Body of pancreas (tissue), 4 donors: ENCODE results near the gene PRRX1. TPM values are rescaled to one million over a fixed set of nuclear protein-coding genes. Genes with fewer than 3 reads are reported as not detected.

Experiments
- ATAC-seq: fragments of 150-250 bp; one replicate; pipeline ENCODE4 v1.9.1; 2016
- DNase-seq, 4 donors: peaks; one replicate each; pipeline ENCODE4 v3.0.0-alpha.2; 2019
- H3K27ac ChIP-seq, 4 donors: fragments of 200-600 bp; sonication (generic); 1 replicate in 3 of 4; 2 replicates in 1 of 4; pipeline versions ENCODE4 v1.5.1 to v1.6.1; 2016 to 2019; ENCODE audit warnings: mild to moderate bottlenecking in 1 of 4, mixed read lengths in 1 of 4, moderate library complexity in 1 of 4
- H3K27me3 ChIP-seq, 2 donors: fragments of 200-600 bp; sonication (generic); one replicate each; pipeline ENCODE4 v1.6.0; 2016; ENCODE audit warnings: mild to moderate bottlenecking in 1 of 2
- H3K36me3 ChIP-seq, 2 donors: fragments of 200-600 bp; sonication (generic); replicated peaks in 1 of 2; 2 replicates each; pipeline ENCODE4 v1.5.1; 2016; ENCODE audit warnings: low read depth in 2 of 2; ENCODE audit not compliant: insufficient read depth in 1 of 2
- H3K4me1 ChIP-seq: fragments of 200-600 bp; sonication (generic); one replicate; pipeline ENCODE4 v1.6.0; 2016
- H3K4me3 ChIP-seq, 2 donors: fragments of 200-600 bp; sonication (generic); 1 replicate in 1 of 2; 2 replicates in 1 of 2; pipeline ENCODE4 v1.5.1; 2016 to 2019
- H3K9me3 ChIP-seq, 3 donors: fragments of 200-600 bp; sonication (generic); 1 replicate in 2 of 3; 2 replicates in 1 of 3; pipeline ENCODE4 v1.5.1; 2016
- POLR2A ChIP-seq, 3 donors: fragments of 450-650 bp; IDR thresholded peaks; one replicate each; pipeline ENCODE4 v1.6.1; 2016; ENCODE audit warnings: antibody characterized with exemption in 3 of 3, mild to moderate bottlenecking in 2 of 3
- WGBS, 2 donors: methylation state at CpG; one replicate each; pipeline ENCODE4 v1.1.5; 2017; 5-methylcytosine and 5-hydroxymethylcytosine counted together
- intact Hi-C: fragments of 100-400 bp; cut with DNase I; formaldehyde crosslinking; loops from one replicate; pipeline ENCODE4 v1.15.1; 2023
- total RNA-seq, 2 donors: library from RNA; depleted of rRNA; stranded (reverse); fragments of >200 nt; gene quantifications; one replicate each; pipeline ENCODE4 v1.1.0, GENCODE V29; 2016
- TF ChIP-seq, protein P1 (sequence below), 7 experiments: fragments of 450-650 bp in 4 of 7; fragments of 200-600 bp in 3 of 7; sonication (generic) in 3 of 7; IDR thresholded peaks; one replicate each; pipeline ENCODE4 v1.5.1; 2016 to 2019; ENCODE audit warnings: antibody characterized with exemption in 7 of 7

Gene PRRX1
- total RNA-seq, 2 donors from 2014 or later, result 5.3 to 8.0 TPM

DNA sequence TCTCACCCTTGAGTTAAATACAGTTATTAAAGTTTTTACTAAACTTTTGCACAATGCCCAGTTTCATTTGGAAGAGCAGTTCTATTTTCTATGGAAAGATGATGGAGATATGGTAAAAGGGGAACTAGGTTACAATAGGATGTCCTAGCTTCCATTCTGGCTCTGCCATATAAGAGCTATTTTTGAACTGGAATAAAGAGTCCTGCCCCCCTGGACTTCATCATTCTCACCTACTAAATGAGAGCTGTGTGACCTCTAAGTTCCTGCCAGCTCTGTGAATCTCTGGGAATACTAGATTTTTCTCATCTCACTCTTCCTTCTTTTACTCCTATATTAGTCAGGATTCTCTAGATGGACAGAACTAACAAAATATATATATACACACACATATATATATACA is 106.3 kb downstream of the PRRX1 start:
- H3K36me3 ChIP-seq, result no peaks in the 10 kb centered on the region
- no peak overlapping the region for H3K4me3 ChIP-seq
- DNase-seq (no peak), ATAC-seq (no peak)
- no peaks in the 10 kb centered on the region for H3K9me3 ChIP-seq
- H3K27ac ChIP-seq, result no peak overlapping the region
- no peak for TF ChIP-seq POLR2A (IDR thresholded peaks at IDR 0.05)
- TF ChIP-seq, protein P1, sequence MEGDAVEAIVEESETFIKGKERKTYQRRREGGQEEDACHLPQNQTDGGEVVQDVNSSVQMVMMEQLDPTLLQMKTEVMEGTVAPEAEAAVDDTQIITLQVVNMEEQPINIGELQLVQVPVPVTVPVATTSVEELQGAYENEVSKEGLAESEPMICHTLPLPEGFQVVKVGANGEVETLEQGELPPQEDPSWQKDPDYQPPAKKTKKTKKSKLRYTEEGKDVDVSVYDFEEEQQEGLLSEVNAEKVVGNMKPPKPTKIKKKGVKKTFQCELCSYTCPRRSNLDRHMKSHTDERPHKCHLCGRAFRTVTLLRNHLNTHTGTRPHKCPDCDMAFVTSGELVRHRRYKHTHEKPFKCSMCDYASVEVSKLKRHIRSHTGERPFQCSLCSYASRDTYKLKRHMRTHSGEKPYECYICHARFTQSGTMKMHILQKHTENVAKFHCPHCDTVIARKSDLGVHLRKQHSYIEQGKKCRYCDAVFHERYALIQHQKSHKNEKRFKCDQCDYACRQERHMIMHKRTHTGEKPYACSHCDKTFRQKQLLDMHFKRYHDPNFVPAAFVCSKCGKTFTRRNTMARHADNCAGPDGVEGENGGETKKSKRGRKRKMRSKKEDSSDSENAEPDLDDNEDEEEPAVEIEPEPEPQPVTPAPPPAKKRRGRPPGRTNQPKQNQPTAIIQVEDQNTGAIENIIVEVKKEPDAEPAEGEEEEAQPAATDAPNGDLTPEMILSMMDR (IDR thresholded peaks at IDR 0.05), result no peak
- no peaks in the 10 kb centered on the region for H3K4me1 ChIP-seq
- intact Hi-C loops, result no loop called here
- no peaks in the 10 kb centered on the region for H3K27me3 ChIP-seq

DNA sequence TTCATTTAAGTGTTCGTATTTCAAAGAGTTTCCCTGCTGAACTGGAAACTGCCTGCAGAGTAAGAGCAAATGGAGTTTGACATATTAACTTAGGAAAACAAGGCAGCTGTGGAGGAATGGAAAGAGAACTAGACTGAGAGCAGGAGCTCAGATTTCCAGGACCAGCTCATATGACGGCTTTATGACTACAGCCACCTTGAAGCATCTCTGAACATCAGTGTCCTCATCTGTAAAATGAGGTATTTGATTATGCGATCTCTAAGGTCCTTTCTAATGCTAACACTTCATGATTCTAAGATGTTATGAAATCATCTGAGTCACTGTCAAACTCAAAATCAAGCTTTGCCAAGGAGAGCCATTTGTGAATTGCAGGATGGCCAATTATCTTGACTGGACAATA is 112.3 kb downstream of the PRRX1 start:
- intact Hi-C loops, result no loop called here
- ATAC-seq, result no peak
- no peak overlapping the region for H3K27ac ChIP-seq
- no peaks in the 10 kb centered on the region for H3K27me3 ChIP-seq
- no peak for TF ChIP-seq POLR2A (IDR thresholded peaks at IDR 0.05)
- TF ChIP-seq, protein P1 (IDR thresholded peaks at IDR 0.05), result no peak
- no peaks in the 10 kb centered on the region for H3K9me3 ChIP-seq
- 64 to 69% methylated on average over 3 of the region's 3 CpGs for WGBS, 2 donors
- H3K4me1 ChIP-seq, result no peaks in the 10 kb centered on the region
- DNase-seq, result no peak
- H3K4me3 ChIP-seq, result no peak overlapping the region
- H3K36me3 ChIP-seq, result no peaks in the 10 kb centered on the region

DNA sequence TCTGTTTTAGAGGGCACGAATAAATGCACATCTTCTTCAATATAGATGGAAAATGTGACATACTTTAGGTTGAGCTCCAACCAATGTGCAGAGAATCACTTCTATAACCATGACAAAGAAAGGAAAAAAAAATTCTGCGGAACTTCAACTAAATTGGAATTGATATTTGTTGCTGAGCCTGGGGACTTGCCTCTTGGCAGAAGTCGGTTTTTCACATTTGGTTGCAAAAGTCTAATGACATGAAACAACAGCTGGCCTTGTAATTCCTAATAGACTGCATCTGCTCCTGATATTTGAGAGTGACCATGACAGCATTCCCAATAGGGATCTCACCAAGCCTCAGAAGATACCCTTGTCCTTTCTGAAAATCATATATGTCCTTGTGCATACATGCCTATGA is 112.8 kb downstream of the PRRX1 start:
- no peaks in the 10 kb centered on the region for H3K36me3 ChIP-seq
- no peaks in the 10 kb centered on the region for H3K27me3 ChIP-seq
- TF ChIP-seq POLR2A (IDR thresholded peaks at IDR 0.05), result no peak
- TF ChIP-seq, protein P1 (IDR thresholded peaks at IDR 0.05), result no peak
- DNase-seq (no peak), ATAC-seq (no peak)
- H3K9me3 ChIP-seq, result no peaks in the 10 kb centered on the region
- no peaks in the 10 kb centered on the region for H3K4me1 ChIP-seq
- intact Hi-C loops, result no loop called here
- WGBS, 2 donors, result 48% methylated on average over 3 of the region's 3 CpGs
- no peak overlapping the region for H3K27ac ChIP-seq
- H3K4me3 ChIP-seq, result no peak overlapping the region

Other genes starting within 250 kb of the PRRX1 start
- 10 to 100 TPM in 1 of 2 donors, 1 to 10 TPM in 1; 7.8 to 12.9 TPM for gene GORAB, start 132.0 kb upstream of the PRRX1 start, total RNA-seq